ENCODE measurements around the gene CACNB4. TPM values are rescaled to one million over a fixed set of nuclear protein-coding genes. Genes with fewer than 3 reads are reported as not detected.
A peak's percentile ranks its signal among the peaks of the same experiment; 100 is the strongest.

Gene CACNB4
- polyA plus RNA-seq, 1 donor from 2014 or later = 29.0 TPM

- Histone ChIP-seq H3K9ac (ENCODE audit: low read length) (no peak overlapping the region), H3K79me2 (replicated peaks; ENCODE audit: insufficient read depth, low read length) (no peaks in the 10 kb centered on the region), H3K9me3 (ENCODE audit: low read length) (no peaks in the 10 kb centered on the region), H3F3A (ENCODE audit: insufficient read depth, low read length, poor library complexity, severe bottlenecking) (no peaks in the 10 kb centered on the region), H3K36me3 (ENCODE audit: insufficient read depth, low read length) (no peaks in the 10 kb centered on the region), H3K27me3 (ENCODE audit: insufficient read depth, low read depth, low read length) (no peaks in the 10 kb centered on the region), H3K9me2 (ENCODE audit: insufficient read depth, low read length) (no peaks in the 10 kb centered on the region), H3K4me2 (ENCODE audit: low read length) (no peak overlapping the region), H3K4me3 (ENCODE audit: low read length) (no peak overlapping the region), H3K27ac (ENCODE audit: low read length) (no peak overlapping the region), H2AFZ (ENCODE audit: low read depth, low read length) (no peak overlapping the region), H4K20me1 (ENCODE audit: insufficient read depth) (no peaks in the 10 kb centered on the region)
- TF ChIP-seq REST (IDR thresholded peaks at IDR 0.05; ENCODE audit: borderline replicate concordance) = no peak
- TF ChIP-seq EZH2 (IDR thresholded peaks at IDR 0.05; ENCODE audit: borderline replicate concordance, insufficient read depth, low read length, poor library complexity, severe bottlenecking) = no peak
- no peak for TF ChIP-seq POLR2AphosphoS5 (IDR thresholded peaks at IDR 0.05)
- TF ChIP-seq CTCF (IDR thresholded peaks at IDR 0.05; ENCODE audit: poor library complexity, severe bottlenecking) = no peak
- TF ChIP-seq MXI1 (conservative IDR thresholded peaks at IDR 0.05; ENCODE audit: poor library complexity, severe bottlenecking) = no peak
- no peak for TF ChIP-seq TAF1 (IDR thresholded peaks at IDR 0.05; ENCODE audit: low read depth)
- no peak for TF ChIP-seq EP300 (conservative IDR thresholded peaks at IDR 0.05; ENCODE audit: poor library complexity, severe bottlenecking)
- no peak for TF ChIP-seq SMC3 (conservative IDR thresholded peaks at IDR 0.05; ENCODE audit: poor library complexity)
- TF ChIP-seq RAD21 (conservative IDR thresholded peaks at IDR 0.05) = no peak
Measured at GRCh38 chr2:152050915-152051314, 47.9 kb downstream of the CACNB4 start.

GRCh38 chr2:152050341-152050740, 48.5 kb downstream of the CACNB4 start:
- Histone ChIP-seq H3K9ac (ENCODE audit: low read length) (no peak overlapping the region), H3K36me3 (ENCODE audit: insufficient read depth, low read length) (no peaks in the 10 kb centered on the region), H3K9me3 (ENCODE audit: low read length) (no peaks in the 10 kb centered on the region), H3K79me2 (replicated peaks; ENCODE audit: insufficient read depth, low read length) (no peaks in the 10 kb centered on the region), H3K9me2 (ENCODE audit: insufficient read depth, low read length) (no peaks in the 10 kb centered on the region), H3K4me3 (ENCODE audit: low read length) (no peak overlapping the region), H2AFZ (ENCODE audit: low read depth, low read length) (no peak overlapping the region), H3F3A (ENCODE audit: insufficient read depth, low read length, poor library complexity, severe bottlenecking) (no peaks in the 10 kb centered on the region), H4K20me1 (ENCODE audit: insufficient read depth) (no peaks in the 10 kb centered on the region), H3K27me3 (ENCODE audit: insufficient read depth, low read depth, low read length) (no peaks in the 10 kb centered on the region), H3K4me2 (ENCODE audit: low read length) (no peak overlapping the region), H3K27ac (ENCODE audit: low read length) (no peak overlapping the region)
- TF ChIP-seq MXI1 (conservative IDR thresholded peaks at IDR 0.05; ENCODE audit: poor library complexity, severe bottlenecking) (no peak), POLR2AphosphoS5 (IDR thresholded peaks at IDR 0.05) (peak; percentile 40)

DNA sequence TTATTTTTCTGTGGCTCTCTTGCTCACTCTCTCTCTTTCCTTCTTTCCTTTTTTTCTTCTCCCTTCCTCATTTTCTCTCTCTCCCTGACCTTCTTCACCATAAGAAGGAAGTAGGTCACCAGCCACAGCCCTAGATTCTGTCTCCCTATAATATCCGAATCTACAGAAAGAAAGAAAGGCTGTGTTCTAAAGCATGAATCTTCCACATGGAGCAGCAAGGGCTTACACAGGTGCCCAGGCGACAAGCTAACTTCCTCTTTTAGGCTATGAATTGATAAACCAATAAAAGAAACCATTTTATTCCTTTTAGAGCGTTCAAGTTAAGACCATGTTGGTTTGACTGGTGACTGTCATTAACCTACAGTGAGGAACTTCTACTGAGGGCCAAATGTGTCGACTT, 49.3 kb downstream of the CACNB4 start:
- no peaks in the 10 kb centered on the region for H3K9me2 ChIP-seq (ENCODE audit: insufficient read depth, low read length)
- H4K20me1 ChIP-seq (ENCODE audit: insufficient read depth) = no peaks in the 10 kb centered on the region
- H3K36me3 ChIP-seq (ENCODE audit: insufficient read depth, low read length) = no peaks in the 10 kb centered on the region
- no peaks in the 10 kb centered on the region for H3F3A ChIP-seq (ENCODE audit: insufficient read depth, low read length, poor library complexity, severe bottlenecking)
- H3K79me2 ChIP-seq (replicated peaks; ENCODE audit: insufficient read depth, low read length) = no peaks in the 10 kb centered on the region
- TF ChIP-seq POLR2AphosphoS5 (IDR thresholded peaks at IDR 0.05) (no peak), EZH2 (IDR thresholded peaks at IDR 0.05; ENCODE audit: borderline replicate concordance, insufficient read depth, low read length, poor library complexity, severe bottlenecking) (no peak), MXI1 (conservative IDR thresholded peaks at IDR 0.05; ENCODE audit: poor library complexity, severe bottlenecking) (no peak), TAF1 (IDR thresholded peaks at IDR 0.05; ENCODE audit: low read depth) (no peak), EP300 (conservative IDR thresholded peaks at IDR 0.05; ENCODE audit: poor library complexity, severe bottlenecking) (no peak), CTCF (IDR thresholded peaks at IDR 0.05; ENCODE audit: poor library complexity, severe bottlenecking) (no peak), SMC3 (conservative IDR thresholded peaks at IDR 0.05; ENCODE audit: poor library complexity) (no peak), REST (IDR thresholded peaks at IDR 0.05; ENCODE audit: borderline replicate concordance) (no peak), RAD21 (conservative IDR thresholded peaks at IDR 0.05) (no peak)
- H3K9me3 ChIP-seq (ENCODE audit: low read length) = no peaks in the 10 kb centered on the region
- no peak overlapping the region for H3K27ac ChIP-seq (ENCODE audit: low read length)
- H3K4me2 ChIP-seq (ENCODE audit: low read length) = no peak overlapping the region
- no peaks in the 10 kb centered on the region for H3K27me3 ChIP-seq (ENCODE audit: insufficient read depth, low read depth, low read length)
- no peak overlapping the region for H2AFZ ChIP-seq (ENCODE audit: low read depth, low read length)
- no peak overlapping the region for H3K4me3 ChIP-seq (ENCODE audit: low read length)
- H3K9ac ChIP-seq (ENCODE audit: low read length) = no peak overlapping the region
